Hepatocyte (in vitro differentiated cells): ENCODE measurements around the gene ZNF697. TPM values are rescaled to one million over a fixed set of nuclear protein-coding genes. Genes with fewer than 3 reads are reported as not detected.
"Not testable (repeated sequence)": the region's sequence is repeated elsewhere in the genome, so short reads cannot be mapped to it uniquely, and the experiment has no call there.

Experiments used
- DNase-seq: peaks from one replicate; pipeline ENCODE4 v3.0.0-alpha.2; 2016; ENCODE audit warnings: low spot score
- H2AFZ ChIP-seq: fragments of 200-600 bp; sonication (generic); 2 replicates; pipeline ENCODE4 v1.6.0; 2016; ENCODE audit warnings: antibody characterized with exemption, mild to moderate bottlenecking
- H3K27ac ChIP-seq: fragments of 200-600 bp; sonication (generic); 2 replicates; pipeline ENCODE4 v1.5.1; 2016; ENCODE audit warnings: mild to moderate bottlenecking
- H3K27me3 ChIP-seq: fragments of 200-600 bp; sonication (generic); 2 replicates; pipeline ENCODE4 v1.6.1; 2016
- H3K36me3 ChIP-seq: fragments of 200-600 bp; sonication (generic); replicated peaks from 2 replicates; pipeline ENCODE4 v1.5.1; 2016; ENCODE audit warnings: low read depth; ENCODE audit not compliant: insufficient read depth
- H3K4me1 ChIP-seq: fragments of 200-600 bp; sonication (generic); 2 replicates; pipeline ENCODE4 v1.5.1; 2016; ENCODE audit warnings: mild to moderate bottlenecking, moderate library complexity; ENCODE audit not compliant: insufficient read depth
- H3K4me2 ChIP-seq: fragments of 200-600 bp; sonication (generic); 2 replicates; pipeline ENCODE4 v1.6.0; 2016
- H3K4me3 ChIP-seq: fragments of 200-600 bp; sonication (generic); 2 replicates; pipeline ENCODE4 v1.5.1; 2016; ENCODE audit warnings: mild to moderate bottlenecking
- H3K79me2 ChIP-seq: fragments of 200-600 bp; sonication (generic); 2 replicates; pipeline ENCODE4 v1.6.0; 2017; ENCODE audit warnings: mild to moderate bottlenecking
- H3K9me2 ChIP-seq: fragments of 200-600 bp; sonication (generic); replicated peaks from 2 replicates; pipeline ENCODE4 v1.6.0; 2017; ENCODE audit warnings: mild to moderate bottlenecking; ENCODE audit not compliant: insufficient read depth
- H3K9me3 ChIP-seq: fragments of 200-600 bp; sonication (generic); 2 replicates; pipeline ENCODE4 v1.5.1; 2016; ENCODE audit warnings: low read depth, mild to moderate bottlenecking
- H4K20me1 ChIP-seq: fragments of 200-600 bp; sonication (generic); 2 replicates; pipeline ENCODE4 v1.6.0; 2016; ENCODE audit warnings: mild to moderate bottlenecking; ENCODE audit not compliant: insufficient read depth, poor library complexity, severe bottlenecking
- EZH2 ChIP-seq: fragments of 200-600 bp; sonication (generic); IDR thresholded peaks from 2 replicates; pipeline ENCODE4 v1.6.1; 2016; ENCODE audit warnings: antibody characterized with exemption, mild to moderate bottlenecking, borderline replicate concordance
- EZH2phosphoT487 ChIP-seq: fragments of 200-600 bp; sonication (generic); IDR thresholded peaks from one replicate; pipeline ENCODE4 v1.6.1; 2018; ENCODE audit warnings: antibody characterized with exemption, mild to moderate bottlenecking, low read depth, moderate library complexity; ENCODE audit not compliant: unreplicated experiment, severe bottlenecking
- WGBS: methylation state at CpG from one replicate; pipeline ENCODE4 v1.1.6; 2016; ENCODE audit warnings: low lambda C conversion rate; ENCODE audit errors: missing lambda C conversion rate; 5-methylcytosine and 5-hydroxymethylcytosine counted together
- polyA plus RNA-seq: library from polyadenylated mRNA; unstranded; fragments of >200 nt; fragmentation: Nextera tagmentation; extraction: Ambion mirVana; gene quantifications from 2 replicates; pipeline ENCODE4 v1.2.1, GENCODE V29; 2016
- total RNA-seq: library from RNA; depleted of rRNA; stranded (reverse); fragments of >200 nt; gene quantifications from 2 replicates; pipeline ENCODE4 v1.2.3, GENCODE V29; 2014
- TF ChIP-seq, protein P1 (sequence below): fragments of 200-600 bp; sonication (generic); IDR thresholded peaks from 2 replicates; pipeline ENCODE4 v1.5.1; 2016; ENCODE audit warnings: antibody characterized with exemption, mild to moderate bottlenecking; ENCODE audit not compliant: poor library complexity

The ZNF697 gene
- 7.3 and 7.5 TPM in 2 replicates for total RNA-seq
- 0.58 and 0.88 TPM in 2 replicates for polyA plus RNA-seq

- Histone ChIP-seq H3K36me3 (no peaks in the 10 kb centered on the region), H2AFZ (peak within 1 kb of the TSS; percentile 69), H3K27ac (peak within 1 kb of the TSS; percentile 93), H3K79me2 (peaks cover 43% of the 10 kb centered on the region), H4K20me1 (peaks cover 4% of the 10 kb centered on the region), H3K27me3 (no peaks in the 10 kb centered on the region), H3K4me3 (peak within 1 kb of the TSS; percentile 69), H3K4me2 (peak within 1 kb of the TSS; percentile 91), H3K9me3 (no peaks in the 10 kb centered on the region), H3K9me2 (no peaks in the 10 kb centered on the region), H3K4me1 (peaks cover 8% of the 10 kb centered on the region)
- DNase-seq = peak; percentile 95
- TF ChIP-seq EZH2phosphoT487 = no peak
- TF ChIP-seq, protein P1, sequence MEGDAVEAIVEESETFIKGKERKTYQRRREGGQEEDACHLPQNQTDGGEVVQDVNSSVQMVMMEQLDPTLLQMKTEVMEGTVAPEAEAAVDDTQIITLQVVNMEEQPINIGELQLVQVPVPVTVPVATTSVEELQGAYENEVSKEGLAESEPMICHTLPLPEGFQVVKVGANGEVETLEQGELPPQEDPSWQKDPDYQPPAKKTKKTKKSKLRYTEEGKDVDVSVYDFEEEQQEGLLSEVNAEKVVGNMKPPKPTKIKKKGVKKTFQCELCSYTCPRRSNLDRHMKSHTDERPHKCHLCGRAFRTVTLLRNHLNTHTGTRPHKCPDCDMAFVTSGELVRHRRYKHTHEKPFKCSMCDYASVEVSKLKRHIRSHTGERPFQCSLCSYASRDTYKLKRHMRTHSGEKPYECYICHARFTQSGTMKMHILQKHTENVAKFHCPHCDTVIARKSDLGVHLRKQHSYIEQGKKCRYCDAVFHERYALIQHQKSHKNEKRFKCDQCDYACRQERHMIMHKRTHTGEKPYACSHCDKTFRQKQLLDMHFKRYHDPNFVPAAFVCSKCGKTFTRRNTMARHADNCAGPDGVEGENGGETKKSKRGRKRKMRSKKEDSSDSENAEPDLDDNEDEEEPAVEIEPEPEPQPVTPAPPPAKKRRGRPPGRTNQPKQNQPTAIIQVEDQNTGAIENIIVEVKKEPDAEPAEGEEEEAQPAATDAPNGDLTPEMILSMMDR = peak; percentile 45
- no peak for TF ChIP-seq EZH2
- 1% methylated on average over 74 of the region's 81 CpGs for WGBS
Observed at GRCh38 chr1:119647734-119648619, at the start of gene ZNF697. ZNF697 (minus strand) TSS chr1:119648266; CDS start chr1:119626100, 22,166 bp downstream.

GRCh38 chr1:119697598-119697997 lies 49.5 kb upstream of the ZNF697 start:
- Histone ChIP-seq H2AFZ (no peak overlapping the region), H4K20me1 (no peaks in the 10 kb centered on the region), H3K79me2 (no peaks in the 10 kb centered on the region), H3K9me3 (no peaks in the 10 kb centered on the region), H3K27ac (no peak overlapping the region), H3K4me1 (no peaks in the 10 kb centered on the region), H3K27me3 (no peaks in the 10 kb centered on the region), H3K4me2 (no peak overlapping the region), H3K4me3 (no peak overlapping the region), H3K9me2 (no peaks in the 10 kb centered on the region), H3K36me3 (no peaks in the 10 kb centered on the region)
- 52% methylated on average over 3 of the region's 3 CpGs for WGBS
- TF ChIP-seq, protein P1 = no peak
- TF ChIP-seq EZH2phosphoT487 (no peak), EZH2 (no peak)
- DNase-seq = no peak

DNA sequence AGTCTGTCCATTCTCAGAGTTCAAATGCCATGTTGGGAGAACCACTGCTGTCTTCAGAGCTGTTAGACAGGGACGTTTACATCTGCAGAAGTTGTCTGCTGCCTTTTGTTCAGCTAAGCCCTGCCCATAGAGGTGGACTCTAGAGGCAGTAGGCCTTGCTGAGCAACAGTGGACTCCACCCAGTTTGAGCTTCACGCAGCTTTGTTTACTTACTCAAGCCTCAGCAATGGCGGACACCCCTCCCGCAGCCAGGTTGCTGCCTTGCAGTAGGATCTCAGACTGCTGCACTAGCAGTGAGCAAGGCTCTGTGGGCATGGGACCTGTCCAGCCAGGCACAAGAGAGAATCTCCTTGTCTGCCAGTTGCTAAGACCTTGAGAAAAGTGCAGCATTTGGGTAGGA lies 48.8 kb upstream of the ZNF697 start:
- H3K4me2 ChIP-seq, H3K36me3 ChIP-seq, H3K9me2 ChIP-seq, H3K9me3 ChIP-seq, H4K20me1 ChIP-seq, H3K4me1 ChIP-seq, DNase-seq, H3K79me2 ChIP-seq, H3K4me3 ChIP-seq, H3K27me3 ChIP-seq, H2AFZ ChIP-seq, H3K27ac ChIP-seq: not testable (repeated sequence)
- 52% methylated on average over 4 of the region's 4 CpGs for WGBS

GRCh38 chr1:119689511-119689910 lies 41.4 kb upstream of the ZNF697 start:
- H3K4me1 ChIP-seq = no peaks in the 10 kb centered on the region
- no peak overlapping the region for H3K27ac ChIP-seq

More at GRCh38 chr1:119689511-119689910, 41.4 kb upstream of the ZNF697 start:
- Histone ChIP-seq H3K9me2 (no peaks in the 10 kb centered on the region), H3K4me3 (no peak overlapping the region), H3K27me3 (no peaks in the 10 kb centered on the region), H3K36me3 (no peaks in the 10 kb centered on the region), H3K4me2 (no peak overlapping the region), H4K20me1 (no peaks in the 10 kb centered on the region), H3K79me2 (no peaks in the 10 kb centered on the region), H2AFZ (no peak overlapping the region), H3K9me3 (no peaks in the 10 kb centered on the region)
- TF ChIP-seq, protein P1 = no peak
- TF ChIP-seq EZH2 (no peak), EZH2phosphoT487 (no peak)
- no peak for DNase-seq
